Measurements from ENCODE around the gene TFAM.

TFAM gene

GRCh38 chr10:58372607-58373441 is 12.4 kb upstream of the TFAM start:
- no peak for TF ChIP-seq CTCF (IDR thresholded peaks at IDR 0.05; ENCODE audit: low read depth, low read length)
- H3K4me3 ChIP-seq (ENCODE audit: low read depth, low read length), result no peak overlapping the region

GRCh38 chr10:58373442-58373827 is 11.8 kb upstream of the TFAM start:
- TF ChIP-seq CTCF (IDR thresholded peaks at IDR 0.05; ENCODE audit: low read depth, low read length), result no peak
- no peak overlapping the region for H3K4me3 ChIP-seq (ENCODE audit: low read depth, low read length)

DNA sequence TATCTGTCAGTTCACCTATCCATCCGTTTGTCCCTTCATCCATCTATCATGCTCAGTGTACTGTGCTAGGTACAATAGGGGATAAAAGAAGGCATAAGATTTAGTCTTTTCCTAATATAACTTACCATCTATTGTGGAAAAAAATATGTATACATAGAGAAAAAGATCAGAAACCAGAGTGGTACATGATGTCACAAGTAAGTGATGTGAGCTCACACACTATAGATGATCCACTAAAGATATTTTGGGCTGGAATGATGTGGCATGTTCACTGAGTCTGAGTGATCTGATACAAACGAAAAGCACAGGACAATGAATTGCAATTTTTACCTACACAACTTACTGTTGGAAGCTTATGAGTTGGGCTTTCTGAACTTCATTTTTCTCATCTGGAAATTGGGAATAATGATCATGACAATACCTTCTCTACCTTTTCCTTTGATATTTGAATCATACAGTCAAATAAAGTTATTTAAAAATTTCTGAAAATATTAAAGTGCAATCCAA is 2.7 kb upstream of the TFAM start:
- no peak for TF ChIP-seq CTCF (IDR thresholded peaks at IDR 0.05; ENCODE audit: low read depth, low read length)
- no peak overlapping the region for H3K4me3 ChIP-seq (ENCODE audit: low read depth, low read length)

GRCh38 chr10:58384095-58384494 is 1.1 kb upstream of the TFAM start:
- H3K4me3 ChIP-seq (ENCODE audit: low read depth, low read length), result peak overlapping the region; percentile 97
- no peak for TF ChIP-seq CTCF (IDR thresholded peaks at IDR 0.05; ENCODE audit: low read depth, low read length)

- no peak for TF ChIP-seq CTCF (IDR thresholded peaks at IDR 0.05; ENCODE audit: low read depth, low read length)
- H3K4me3 ChIP-seq (ENCODE audit: low read depth, low read length), result peak overlapping the region; percentile 97
Observed at GRCh38 chr10:58384544-58384998, 639 bp upstream of the TFAM start.

DNA sequence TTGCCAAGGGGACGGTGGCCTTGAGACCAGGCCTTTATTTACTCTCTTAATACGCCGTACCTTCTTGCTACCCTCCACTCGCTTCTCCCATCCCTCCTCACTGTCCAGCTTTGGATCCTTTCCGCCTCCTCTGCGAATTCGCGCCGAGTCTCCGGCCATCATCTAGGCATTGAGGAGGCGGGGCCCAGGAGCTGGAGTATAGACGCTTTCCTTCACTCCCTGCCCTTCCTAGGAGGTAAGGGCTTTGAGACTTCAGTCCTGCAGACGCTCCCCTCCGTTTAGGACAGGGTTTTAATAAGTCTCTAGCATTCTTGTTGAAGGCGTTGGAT is 538 bp downstream of the TFAM start:
- peak overlapping the region; percentile 97 for H3K4me3 ChIP-seq (ENCODE audit: low read depth, low read length)
- TF ChIP-seq CTCF (IDR thresholded peaks at IDR 0.05; ENCODE audit: low read depth, low read length), result no peak

DNA sequence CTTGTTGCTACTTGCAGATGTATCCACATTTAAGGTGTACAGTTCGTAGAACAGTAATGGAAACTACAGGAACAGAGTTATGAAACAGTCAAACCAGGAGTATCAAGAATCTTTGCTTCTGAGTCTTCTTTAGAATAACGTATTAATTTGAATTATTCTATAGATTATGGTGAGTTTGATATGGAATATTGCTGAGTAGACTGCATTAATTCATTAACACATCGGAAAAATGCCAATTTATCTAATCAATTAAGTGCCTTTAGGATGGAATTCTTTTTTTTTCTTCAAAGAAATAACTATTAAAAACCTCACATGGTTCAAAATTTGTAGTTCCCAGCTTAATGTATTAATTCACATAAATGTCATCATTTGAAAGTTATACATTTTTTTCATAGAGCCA is 3.8 kb downstream of the TFAM start:
- H3K4me3 ChIP-seq (ENCODE audit: low read depth, low read length), result no peak overlapping the region
- no peak for TF ChIP-seq CTCF (IDR thresholded peaks at IDR 0.05; ENCODE audit: low read depth, low read length)

Measured in WI38 (cell line).